Mesenteric fat pad (tissue), 1 donor: ENCODE data around the gene XIAP. TPM values are rescaled to one million over a fixed set of nuclear protein-coding genes. Genes with fewer than 3 reads are reported as not detected.
"Not testable (repeated sequence)": the region's sequence is repeated elsewhere in the genome, so short reads cannot be mapped to it uniquely, and the experiment has no call there.

ENCODE experiments used
- DNase-seq: peaks from one replicate; pipeline ENCODE4 v3.0.0-alpha.2; 2020; ENCODE audit warnings: low spot score
- total RNA-seq: library from RNA; stranded (reverse); fragmentation: NEBNext Ultra II Directional; extraction: Animal tissue kit (Norgen Biotek cat#: 25700); gene quantifications from one replicate; pipeline ENCODE4 v1.2.1, GENCODE V29; 2021
- donor health status: DM: yes; HTN: yes; CAD: no.

The XIAP gene
- total RNA-seq, 1 donor from 2014 or later = 45.2 TPM

GRCh38 chrX:123873956-123874355 is 14.1 kb downstream of the XIAP start:
- DNase-seq = no peak

- no peak for DNase-seq
These were observed 16.3 kb downstream of the XIAP start for GRCh38 chrX:123876177-123876576.

DNA sequence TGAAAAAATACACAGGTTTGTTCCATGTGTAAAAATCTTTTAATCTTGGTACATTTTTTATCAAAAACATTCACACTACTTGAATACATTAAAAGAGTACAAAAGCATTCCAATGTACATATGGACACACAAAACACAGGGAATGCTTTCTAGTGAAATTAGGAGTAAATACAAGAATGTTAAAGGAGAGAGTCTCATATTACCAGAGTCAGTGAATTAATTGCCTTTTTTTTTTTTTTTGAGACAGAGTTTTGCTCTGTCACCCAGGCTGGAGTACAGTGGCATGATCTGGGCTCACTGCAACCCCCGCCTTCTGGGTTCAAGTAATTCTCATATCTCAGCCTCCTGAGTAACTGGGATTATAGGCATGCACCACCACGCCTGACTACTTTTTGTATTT is 17.0 kb downstream of the XIAP start:
- no peak for DNase-seq

- DNase-seq = no peak
These were observed 18.4 kb downstream of the XIAP start for GRCh38 chrX:123878252-123878721.

DNA sequence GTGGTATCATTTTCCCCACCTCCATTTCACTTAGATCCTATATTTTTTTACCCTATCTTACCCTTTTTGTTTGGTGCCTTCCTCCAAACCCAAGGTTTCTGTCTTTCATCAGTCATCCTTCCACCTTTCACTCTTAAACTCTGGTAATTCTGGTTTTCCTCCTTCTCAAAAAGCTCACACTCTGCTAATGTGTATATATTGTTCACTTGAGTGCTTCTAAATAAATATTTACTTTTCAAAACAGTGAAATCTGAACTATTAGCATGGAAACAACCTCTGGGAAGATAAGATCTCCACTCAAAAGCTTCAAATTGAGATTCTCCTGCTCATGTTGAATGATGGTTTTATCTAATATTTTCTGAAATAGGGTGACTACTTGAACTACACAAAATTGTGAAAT is 21.5 kb downstream of the XIAP start:
- no peak for DNase-seq

- no peak for DNase-seq
These were observed 22.5 kb downstream of the XIAP start for GRCh38 chrX:123882391-123882790.

GRCh38 chrX:123884809-123885408 is 25.1 kb downstream of the XIAP start:
- DNase-seq = no peak

GRCh38 chrX:123899701-123900100 is 39.8 kb downstream of the XIAP start:
- DNase-seq = no peak

DNA sequence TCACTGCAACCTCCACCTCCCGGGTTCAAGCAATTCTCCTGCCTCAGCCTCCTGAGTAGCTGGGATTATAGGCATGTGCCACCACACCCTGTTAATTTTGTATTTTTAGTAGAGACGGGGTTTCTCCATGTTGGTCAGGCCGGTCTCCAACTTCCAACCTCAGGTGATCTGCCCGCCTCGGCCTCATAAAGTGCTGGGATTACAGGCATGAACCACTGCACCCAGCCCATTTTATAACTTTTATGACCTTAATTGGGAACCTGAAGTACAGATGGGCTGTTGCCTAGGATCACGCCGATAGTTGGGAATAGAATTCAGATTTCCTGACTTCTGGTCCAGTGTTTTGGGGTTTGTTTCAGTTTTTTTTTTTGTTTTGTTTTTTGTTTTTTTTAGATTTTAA is 43.4 kb downstream of the XIAP start:
- not testable (repeated sequence) for DNase-seq

- DNase-seq = no peak
These were observed 45.5 kb downstream of the XIAP start for GRCh38 chrX:123905332-123905731.

DNA sequence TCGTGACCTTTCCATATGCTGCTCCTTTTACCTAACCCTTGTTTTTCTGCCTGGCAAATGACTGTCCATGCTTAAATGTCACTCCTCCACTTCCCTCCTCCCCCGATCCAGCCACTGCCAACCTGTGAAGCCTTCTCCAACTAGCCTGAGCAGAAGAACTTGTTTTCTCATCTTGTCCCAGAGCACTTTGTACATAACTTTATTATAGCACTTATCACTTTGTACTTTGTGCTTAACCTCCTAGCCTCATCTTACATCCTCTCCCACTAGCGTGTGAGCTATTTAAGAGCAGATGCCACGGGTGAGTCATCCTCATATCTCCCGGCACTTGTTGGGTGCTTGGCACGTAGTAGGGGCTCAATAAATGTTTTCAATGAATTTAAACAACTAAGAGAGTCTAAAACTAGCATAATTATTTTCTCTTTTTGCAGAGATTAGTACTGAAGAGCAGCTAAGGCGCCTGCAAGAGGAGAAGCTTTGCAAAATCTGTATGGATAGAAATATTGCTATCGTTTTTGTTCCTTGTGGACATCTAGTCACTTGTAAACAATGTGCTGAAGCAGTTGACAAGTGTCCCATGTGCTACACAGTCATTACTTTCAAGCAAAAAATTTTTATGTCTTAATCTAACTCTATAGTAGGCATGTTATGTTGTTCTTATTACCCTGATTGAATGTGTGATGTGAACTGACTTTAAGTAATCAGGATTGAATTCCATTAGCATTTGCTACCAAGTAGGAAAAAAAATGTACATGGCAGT is 46.9 kb downstream of the XIAP start:
- no peak for DNase-seq

DNA sequence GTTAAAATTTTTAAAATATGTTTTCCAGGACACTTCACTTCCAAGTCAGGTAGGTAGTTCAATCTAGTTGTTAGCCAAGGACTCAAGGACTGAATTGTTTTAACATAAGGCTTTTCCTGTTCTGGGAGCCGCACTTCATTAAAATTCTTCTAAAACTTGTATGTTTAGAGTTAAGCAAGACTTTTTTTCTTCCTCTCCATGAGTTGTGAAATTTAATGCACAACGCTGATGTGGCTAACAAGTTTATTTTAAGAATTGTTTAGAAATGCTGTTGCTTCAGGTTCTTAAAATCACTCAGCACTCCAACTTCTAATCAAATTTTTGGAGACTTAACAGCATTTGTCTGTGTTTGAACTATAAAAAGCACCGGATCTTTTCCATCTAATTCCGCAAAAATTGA is 49.7 kb downstream of the XIAP start:
- no peak for DNase-seq

GRCh38 chrX:123917069-123917468 is 57.2 kb downstream of the XIAP start:
- DNase-seq = no peak

GRCh38 chrX:123918106-123918721 is 58.4 kb downstream of the XIAP start:
- no peak for DNase-seq

DNA sequence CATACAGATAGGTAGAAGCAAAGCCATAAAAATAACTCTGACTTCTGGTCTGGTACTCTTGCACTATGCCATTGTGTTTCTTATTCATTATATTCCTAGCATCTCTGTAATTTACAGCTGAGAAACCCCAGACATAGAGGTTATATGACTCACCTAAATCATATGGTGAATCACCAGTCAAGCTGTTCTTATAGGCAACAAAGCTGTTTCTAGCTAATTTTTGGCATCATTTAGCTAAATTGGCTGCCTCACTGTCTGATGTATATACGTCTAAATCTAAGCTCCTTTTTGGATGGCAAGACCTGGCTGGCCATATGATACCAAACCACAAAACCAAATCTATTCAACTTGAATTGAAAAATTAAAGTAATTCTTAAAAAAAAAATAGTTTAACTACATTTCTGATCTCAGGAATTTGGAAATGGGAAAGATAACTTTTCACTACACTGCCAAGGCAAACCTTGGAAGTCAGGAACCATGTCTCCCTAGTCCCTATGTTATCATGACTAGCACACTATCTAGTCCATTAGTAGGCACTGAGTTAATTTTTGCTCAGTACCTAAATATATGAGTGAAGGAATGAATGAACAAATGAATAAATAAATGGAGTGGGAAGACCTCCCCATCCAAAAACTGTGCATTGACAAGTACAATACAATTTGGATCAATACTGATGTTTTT is 60.4 kb downstream of the XIAP start:
- no peak for DNase-seq

DNA sequence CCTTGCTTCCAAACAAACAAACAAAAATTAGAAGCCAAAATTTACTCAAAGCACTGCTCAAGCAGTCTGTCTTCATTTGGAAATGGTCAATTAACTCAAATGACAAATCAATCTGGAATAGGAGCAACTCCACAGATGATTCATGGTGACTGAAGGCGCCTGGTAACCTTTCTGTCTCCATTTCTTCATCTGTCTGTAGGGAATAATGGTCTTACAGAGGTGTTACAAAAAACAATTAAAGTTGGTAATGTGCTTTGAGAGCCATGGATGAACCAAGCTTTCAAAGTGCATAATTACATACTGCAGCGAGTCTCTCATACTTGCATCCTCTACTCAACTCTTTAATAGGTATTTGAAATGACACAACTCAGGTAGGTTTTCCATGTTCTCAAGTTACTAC is 63.4 kb downstream of the XIAP start:
- DNase-seq = no peak

- DNase-seq = no peak
These were observed 64.3 kb downstream of the XIAP start for GRCh38 chrX:123924186-123924585.

DNA sequence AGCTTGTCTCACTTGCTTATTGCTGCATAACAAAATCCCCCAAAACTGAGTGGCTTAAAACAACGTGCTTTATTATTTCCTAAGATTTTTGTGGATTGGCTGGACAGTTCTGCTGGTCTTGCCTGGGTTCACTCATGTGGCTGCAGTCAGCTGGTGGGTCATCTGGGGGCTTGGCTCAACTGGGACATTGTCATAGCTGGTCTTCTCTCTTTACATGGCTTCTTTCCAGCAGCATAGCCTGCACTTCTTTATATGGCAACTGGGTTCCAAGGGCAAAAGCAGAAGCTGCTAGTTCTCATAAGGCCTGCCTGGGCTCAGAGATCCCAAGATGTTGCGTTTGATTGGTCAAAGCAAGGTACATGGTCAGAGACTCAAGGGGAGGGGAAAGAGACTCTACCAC is 68.0 kb downstream of the XIAP start:
- no peak for DNase-seq

GRCh38 chrX:123932055-123932454 is 72.2 kb downstream of the XIAP start:
- not testable (repeated sequence) for DNase-seq

DNA sequence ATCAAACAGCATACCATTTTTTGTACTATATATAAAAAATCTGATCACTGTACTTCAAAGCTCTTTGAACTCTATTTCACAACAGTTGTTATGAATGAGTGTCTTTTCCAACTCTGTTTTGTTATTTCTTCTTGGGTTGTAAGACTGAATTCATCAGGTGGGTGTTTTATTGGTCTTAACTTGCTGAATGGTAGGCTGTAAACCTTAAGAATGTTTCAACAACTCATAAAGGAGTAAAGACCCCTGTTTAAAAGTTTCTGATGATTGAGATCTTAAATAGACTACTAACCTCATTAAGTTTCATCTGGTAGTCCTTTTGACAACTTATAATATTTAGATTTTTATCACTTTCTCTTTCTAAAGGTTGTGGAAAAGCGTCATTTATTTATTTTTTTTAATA is 83.2 kb downstream of the XIAP start:
- DNase-seq = no peak

DNA sequence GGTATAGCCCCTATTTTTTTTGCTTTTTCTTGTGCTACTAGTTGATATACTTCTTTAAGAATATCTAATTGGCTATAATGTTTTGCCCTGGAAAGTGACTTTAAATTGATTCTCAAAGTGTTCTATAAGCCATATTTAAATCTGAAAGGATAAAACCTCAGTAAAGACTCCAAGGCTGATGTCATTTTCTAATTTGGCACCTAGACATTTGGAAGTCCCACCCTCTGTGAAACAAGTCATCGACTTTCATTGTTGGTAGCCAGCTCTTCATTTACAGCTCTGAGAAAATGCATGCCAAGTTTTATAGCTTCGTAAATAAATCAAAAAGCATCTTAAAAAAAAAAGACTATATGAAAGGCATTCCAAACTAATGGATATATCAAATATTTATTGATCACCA is 83.6 kb downstream of the XIAP start:
- DNase-seq = no peak

- DNase-seq = no peak
These were observed 90.0 kb downstream of the XIAP start for GRCh38 chrX:123949846-123950245.
